NT2/D1 (cell line): ENCODE measurements around the gene CASP2.

Experiments used
- SUZ12 ChIP-seq: IDR thresholded peaks from 2 replicates; pipeline ENCODE4 v1.6.1; 2011; ENCODE audit not compliant: insufficient read length, insufficient read depth; ENCODE audit errors: extremely low read depth
- YY1 ChIP-seq: IDR thresholded peaks from 2 replicates; pipeline ENCODE4 v1.6.1; 2011; ENCODE audit not compliant: insufficient read length, insufficient read depth
- ZNF274 ChIP-seq: IDR thresholded peaks from 2 replicates; pipeline ENCODE4 v1.6.1; 2011; ENCODE audit warnings: mild to moderate bottlenecking, low read depth, low read length

DNA sequence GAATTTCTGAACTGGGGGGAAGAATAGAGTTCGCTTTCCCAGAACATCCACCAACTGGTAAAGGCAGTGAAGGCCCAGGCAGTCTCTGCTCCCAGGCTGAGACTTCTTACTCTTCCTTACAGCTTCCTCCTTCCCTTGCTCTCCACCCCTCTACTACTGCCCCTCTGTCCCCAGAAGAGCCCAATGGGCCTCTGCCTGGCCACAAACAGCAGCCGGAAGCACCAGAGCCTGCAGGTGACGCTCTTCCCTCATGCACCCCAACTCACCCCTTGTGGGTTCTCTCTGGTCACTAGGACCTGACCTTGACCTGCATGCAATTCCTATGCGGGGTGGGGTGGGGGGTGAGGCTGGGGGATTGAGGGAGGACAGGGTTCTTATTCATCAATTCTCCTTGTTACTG is 57.9 kb downstream of the CASP2 start:
- TF ChIP-seq SUZ12 (no peak), ZNF274 (no peak), YY1 (no peak)
